Activated CD8-positive, alpha-beta memory T cell treated with anti-CD3 and anti-CD28 coated beads, Interleukin-2, amount 50 U/mL, for 48 hours (primary cell): Measurements from ENCODE around the gene CRYM.
"Not testable (repeated sequence)": the region's sequence is repeated elsewhere in the genome, so short reads cannot be mapped to it uniquely, and the experiment has no call there.

Experiments used
- DNase-seq: peaks from one replicate; pipeline ENCODE4 v3.0.0-alpha.2; 2020

The CRYM gene

DNA sequence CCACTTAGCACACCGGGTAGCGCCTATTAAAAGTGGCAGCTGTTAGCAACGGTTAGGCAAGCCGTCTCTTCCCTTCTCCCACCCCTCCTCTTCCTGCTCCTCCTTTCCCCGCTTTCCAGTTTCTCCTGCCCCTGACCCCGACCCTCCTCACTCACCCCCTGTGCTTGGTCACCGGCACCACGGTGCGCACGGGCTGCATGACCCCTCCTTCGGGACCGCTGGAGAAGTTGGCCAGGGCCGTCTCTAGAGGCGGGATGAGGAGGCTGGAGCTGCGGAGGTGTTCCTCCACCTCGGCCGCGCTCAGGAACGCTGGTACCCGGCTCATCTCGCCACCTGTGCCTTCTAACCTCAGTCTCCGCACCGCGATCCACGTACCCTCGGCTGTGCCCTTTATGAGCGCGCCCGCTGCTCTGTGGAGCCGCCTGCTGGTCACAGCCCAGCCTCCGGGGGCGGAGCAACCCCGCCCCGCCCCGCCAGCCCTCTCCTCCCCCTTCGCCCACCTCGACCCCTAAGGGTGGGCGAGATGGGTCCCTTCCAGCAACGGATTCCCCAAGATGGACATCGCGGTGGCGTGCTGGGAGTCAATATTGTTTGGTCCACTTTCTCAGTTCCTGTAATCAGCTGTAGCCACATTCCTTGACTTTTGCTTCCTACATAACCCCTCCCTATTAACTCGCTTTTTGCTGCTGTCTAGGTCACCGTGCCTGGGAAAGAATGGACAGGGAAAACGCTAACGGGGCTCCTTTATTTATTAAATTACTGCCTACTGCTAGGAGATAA, at the start of gene CRYM:
Gene CRYM (minus strand): TSS at position 364 of the 780 bp plus-strand sequence. CDS start 39 bp downstream, at position 325.
- DNase-seq, result peak; percentile 81

DNA sequence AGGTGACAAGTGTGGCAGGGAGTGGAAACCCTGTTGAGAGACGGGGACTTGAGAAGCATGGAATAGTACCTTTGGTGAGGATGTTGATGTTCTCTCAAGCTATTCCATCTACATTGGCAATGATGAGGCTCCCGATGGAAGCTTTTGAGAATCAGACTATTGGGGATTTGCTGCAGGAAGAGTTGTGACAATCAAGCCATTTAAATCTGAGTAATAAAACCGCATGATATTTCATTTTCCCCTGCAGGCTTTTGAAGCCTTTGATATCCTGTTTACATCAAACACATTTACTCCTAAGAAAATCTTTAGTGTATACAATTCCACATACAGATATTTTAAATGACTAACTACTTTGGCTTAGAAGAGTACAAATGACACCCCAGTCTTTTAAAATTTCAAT, 49.0 kb upstream of the CRYM start:
- no peak for DNase-seq

DNA sequence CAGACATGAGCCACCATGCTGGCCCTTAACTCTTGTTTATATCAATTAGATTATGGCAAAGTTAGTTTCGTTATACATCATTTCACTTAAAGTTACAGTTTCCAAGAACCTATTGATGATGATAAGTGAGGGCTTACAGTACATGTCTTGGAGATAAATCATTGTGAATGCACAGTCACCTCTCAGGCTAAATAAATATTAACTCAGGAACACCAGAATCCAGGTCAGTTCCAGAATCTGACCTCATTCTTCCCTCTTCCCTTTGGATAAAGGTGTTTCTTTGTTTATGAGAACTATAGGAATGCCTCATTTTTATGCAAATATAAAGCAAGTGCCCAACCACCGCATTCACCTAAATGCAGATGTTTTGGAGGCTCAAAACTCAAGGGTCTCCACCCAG, 48.4 kb upstream of the CRYM start:
- DNase-seq, result no peak

DNA sequence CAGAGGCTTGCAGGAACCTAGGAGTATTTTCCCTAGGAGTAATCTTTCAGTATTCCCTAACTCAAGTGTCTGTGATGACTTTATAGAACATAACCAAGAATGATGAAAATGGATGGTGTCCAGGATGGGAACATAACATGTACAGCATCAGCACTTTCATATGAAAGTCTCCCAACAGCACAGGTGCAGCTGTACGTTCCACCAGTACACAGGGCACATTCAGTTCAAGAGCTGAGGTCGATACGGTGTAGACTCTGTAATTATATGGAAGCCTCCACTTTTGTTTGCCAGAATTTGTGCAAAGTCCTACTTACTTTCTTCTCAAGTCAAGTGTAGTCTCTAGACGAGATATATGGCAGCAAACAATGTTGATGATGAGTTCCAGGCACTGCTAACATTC, 46.2 kb upstream of the CRYM start:
- no peak for DNase-seq

DNA sequence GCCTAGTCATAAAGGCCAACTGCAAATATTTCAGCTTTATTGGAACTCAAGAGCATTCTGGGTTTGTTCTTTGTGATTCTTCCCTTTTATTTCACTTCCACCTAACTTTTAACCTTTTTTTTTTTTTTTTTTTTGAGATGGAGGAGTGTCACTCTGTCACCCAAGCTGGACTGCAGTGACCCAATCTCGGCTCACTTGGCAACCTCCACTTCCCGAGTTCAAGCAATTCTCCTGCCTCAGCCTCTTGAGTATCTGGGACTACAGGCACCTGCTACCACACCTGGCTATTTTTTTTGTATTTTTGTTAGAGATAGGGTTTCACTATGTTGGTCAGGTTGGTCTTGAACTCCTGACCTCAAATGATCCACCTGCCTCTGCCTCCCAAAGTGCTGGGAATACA, 44.2 kb upstream of the CRYM start:
- DNase-seq, result not testable (repeated sequence)

GRCh38 chr16:21321736-21322135, 43.6 kb upstream of the CRYM start:
- DNase-seq, result no peak

DNA sequence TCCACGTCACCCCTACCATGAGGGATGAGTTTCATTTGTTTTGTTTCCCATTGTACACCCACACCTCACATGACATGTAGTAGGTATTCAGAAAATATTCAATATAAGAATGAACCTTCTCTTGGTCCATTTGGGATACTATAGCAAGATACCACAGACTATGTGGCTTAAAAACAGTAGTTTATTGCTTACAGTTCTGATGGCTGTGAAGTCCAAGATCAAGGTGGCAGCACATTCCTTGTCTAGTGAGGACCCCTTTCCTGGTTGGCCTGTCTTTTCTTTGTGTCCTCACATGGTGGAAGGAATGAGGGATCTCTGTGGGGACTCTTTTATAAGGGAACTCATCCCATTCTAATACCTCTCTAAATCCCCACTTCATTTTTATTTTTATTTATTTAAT, 36.2 kb upstream of the CRYM start:
- no peak for DNase-seq

- DNase-seq, result not testable (repeated sequence)
Observed at GRCh38 chr16:21312863-21313372, 34.8 kb upstream of the CRYM start.

DNA sequence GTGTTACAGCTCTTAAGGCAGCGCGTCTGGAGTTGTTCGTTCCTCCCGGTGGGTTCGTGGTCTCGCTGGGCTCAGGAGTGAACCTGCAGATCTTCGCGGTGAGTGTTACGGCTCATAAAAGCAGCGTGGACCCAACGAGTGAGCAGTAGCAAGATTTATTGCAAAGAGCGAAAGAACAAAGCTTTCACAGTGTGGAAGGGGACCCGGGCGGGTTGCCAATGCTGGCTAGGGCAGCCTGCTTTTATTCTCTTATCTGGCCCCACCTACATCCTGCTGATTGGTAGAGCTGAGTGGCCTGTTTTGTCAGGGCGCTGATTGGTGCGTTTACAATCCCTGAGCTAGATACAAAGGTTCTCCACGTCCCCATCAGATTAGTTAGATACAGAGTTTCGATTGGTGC, 34.0 kb upstream of the CRYM start:
- not testable (repeated sequence) for DNase-seq

DNA sequence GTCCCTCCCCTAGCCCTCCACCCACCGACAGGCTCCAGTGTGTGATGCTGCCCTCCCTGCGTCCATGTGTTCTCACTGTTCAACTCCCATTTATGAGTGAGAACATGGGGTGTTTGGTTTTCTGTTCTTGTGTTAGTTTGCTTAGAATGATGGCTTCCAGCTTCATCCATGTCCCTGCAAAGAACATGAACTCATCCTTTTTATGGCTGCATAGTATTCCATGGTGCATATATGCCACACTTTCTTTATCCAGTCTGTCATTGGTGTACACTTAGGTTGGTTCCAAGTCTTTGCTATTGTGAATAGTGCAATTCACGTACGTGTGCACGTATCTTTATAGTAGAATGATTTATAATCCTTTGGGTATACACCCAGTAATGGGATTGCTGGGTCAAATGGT, 28.6 kb upstream of the CRYM start:
- not testable (repeated sequence) for DNase-seq

DNA sequence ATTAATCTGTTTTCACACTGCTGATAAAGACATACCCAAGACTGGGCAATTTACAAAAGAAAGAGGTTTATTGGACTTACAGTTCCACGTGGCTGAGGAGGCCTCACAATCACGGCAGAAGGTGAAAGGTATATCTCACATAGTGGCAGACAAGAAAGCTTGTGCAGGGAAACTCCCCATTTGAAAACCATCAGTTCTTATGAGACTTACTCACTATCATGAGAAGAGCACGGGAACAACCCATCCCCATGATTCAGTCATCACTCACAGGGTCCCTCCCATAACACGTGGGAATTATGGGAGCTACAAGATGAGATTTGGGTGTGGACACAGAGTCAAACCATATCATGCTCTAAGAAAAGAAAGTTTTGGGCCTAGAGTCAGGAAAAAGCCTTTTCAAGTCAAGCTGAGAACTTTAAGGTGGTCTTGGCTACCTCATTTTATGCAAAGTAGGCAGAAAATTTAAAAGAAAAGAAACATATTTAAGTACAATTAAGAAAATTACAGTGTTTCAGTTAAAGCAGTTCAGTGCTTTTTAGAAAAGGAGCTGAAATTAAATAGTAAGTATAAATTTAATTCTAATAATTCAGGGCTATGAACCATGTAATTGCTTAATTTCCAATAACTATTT, 24.9 kb upstream of the CRYM start:
- DNase-seq, result no peak

DNA sequence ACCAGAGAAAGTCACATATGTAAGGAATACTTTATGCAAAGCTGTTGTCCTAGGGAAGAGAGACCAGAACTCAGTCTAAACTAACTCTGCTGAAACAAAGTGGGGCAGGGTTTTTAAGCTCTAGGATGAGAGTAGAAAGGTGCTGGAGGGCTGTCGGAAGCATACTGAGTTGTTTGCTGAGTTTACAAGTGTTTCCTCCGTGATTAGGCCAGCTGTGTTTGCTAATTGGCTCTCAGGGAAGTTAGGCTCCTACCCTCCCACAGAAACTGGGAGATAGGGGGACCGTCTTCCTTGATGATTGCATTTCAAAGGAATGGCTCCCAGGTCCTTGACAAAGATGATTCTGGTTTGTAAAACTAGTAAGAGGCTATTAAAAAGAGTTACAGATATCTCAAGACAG, 24.4 kb upstream of the CRYM start:
- no peak for DNase-seq

DNA sequence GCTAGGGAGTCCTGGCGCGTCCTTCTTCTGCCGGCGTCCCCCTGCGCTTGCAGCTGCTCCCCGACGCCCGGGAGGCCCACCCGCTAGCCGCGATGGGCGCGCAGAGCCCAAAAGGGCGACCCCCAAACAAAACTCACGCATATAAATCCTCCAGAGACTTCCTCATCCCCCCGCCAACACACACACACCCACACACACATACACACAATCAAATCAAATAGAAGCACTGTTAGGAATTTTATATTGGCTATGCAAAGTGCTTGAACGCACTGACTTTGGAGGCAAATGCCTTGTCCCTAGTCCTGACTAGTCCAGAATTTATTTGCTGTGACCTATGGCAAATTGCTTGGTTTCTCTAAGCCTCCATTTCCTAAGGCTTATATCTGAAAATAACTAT, 23.8 kb upstream of the CRYM start:
- DNase-seq, result no peak

DNA sequence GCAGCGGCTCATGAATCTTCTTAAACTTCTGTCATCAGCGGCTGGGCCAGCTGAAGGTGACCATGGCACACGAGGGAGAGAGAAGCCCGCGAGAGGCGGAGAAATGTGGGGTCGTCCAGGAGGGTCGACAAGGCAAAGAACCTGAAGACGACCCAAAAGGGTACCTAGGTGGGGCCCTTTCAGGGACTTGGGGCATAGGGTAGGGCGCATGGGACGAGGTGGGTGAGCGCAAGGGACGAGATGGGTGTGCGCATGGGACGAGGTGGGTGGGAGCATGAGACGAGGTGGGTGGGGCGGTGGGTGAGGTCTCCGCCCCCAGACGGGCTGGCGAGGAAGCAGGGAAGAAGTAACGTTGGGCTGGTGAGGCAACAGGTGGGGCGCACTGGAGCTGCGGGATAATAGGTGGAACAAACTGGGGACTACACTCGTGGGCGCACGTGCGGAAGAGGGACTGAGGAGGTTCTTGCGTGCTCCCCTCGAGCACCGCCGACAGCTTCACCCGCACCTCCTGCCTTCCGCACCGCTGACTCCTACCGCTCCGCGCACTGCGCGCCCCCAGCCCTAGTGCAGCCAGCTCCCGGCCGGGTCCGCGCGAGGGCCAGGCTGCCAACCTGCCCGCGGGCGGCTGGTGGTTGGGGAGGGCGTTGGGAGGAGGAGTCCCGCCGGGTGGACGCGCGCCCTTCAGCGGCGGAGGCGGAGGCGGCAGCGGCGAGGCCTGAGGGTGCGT, 23.2 kb upstream of the CRYM start:
- DNase-seq, result peak; percentile 74

- no peak for DNase-seq
Observed at GRCh38 chr16:21300309-21301167, 22.4 kb upstream of the CRYM start.

DNA sequence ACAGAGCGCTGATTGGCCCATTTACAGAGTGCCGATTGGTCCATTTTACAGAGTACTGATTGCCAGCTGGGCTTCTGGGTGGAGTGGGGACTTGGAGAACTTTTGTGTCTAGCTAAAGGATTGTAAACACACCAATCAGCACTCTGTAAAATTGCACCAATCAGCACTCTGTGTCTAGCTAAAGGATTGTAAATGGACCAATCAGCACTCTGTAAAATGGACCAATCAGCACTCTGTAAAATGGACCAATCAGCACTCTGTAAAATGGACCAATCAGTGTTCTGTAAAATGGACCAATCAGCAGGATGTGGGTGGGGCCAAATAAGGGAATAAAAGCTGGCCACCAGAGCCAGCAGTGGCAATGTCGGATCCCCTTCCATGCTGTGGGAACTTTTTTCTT, 11.7 kb upstream of the CRYM start:
- DNase-seq, result not testable (repeated sequence)

DNA sequence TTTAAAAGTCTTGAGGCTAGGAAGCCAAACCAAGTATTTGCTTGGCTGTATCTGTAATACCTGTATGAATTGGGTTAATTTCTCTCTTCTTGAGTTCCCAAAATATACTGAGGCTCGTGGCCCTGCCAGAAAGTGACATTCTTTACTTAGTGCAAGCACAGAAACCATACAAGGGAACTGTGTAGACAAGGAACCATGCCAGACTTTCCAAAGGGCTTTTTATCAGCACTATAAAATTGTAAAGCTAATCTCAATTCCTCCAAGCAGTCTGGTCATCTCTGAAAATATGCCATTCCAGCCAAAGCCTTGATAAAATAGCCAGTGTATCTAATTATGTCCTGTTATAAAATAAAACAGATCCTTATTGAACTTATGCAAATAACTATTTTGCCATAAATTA, 7.2 kb upstream of the CRYM start:
- no peak for DNase-seq

DNA sequence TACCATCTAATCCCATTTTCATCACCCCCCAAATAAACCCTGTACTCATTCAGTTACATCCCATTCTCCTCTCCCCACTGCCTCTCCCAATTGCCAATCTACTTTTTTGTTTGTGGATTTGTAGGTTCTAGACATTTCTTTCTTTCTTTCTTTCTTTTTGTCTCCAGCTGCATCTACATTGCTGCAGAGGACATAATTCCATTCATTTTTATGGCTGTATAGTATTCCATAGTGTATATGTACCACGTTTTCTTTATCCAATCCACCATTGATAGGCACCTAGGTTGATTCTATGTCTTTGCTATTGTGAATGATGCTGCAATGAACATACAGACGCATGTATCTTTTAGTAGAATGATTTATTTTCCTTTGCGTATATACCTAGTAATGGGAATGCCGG, 6.3 kb upstream of the CRYM start:
- no peak for DNase-seq

DNA sequence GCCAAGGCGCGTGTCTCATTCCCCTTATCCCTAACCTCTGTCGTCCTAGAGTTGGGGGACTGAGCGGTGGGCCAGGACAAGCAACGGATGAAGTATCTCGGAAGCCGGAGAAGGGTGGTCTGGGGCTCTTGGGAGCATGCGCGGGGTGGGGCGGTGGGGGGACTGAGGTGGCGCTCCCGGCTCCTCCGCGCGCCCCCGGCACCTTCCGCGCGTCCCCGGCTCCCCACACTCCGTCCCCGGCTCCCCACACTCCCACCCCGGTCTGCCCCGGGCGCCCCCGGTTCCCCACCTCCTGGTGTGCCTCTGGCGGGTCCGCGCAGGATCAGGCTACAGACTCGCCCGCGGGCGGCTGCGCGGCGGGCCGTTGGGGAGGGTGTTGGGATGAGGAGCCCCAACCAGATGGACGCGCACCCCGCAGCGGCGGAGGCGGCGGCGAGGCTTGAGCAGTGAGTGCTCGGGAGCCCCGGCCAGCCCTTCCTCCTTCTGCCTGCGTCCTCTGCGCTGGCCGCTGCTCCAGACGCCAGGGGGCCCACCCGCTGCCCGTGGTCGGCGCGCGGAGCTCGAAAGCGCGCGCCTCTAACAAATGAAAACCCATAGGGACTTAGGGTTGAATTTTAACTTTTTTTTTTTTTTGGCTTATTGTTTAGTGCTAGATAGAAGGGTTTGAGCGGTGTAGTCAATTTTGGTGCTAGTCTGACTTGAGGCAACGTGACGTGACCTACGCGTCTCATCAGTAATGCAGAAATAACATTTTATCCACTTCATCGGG, 5.6 kb upstream of the CRYM start:
- DNase-seq, result no peak

- DNase-seq, result no peak
Observed at GRCh38 chr16:21281698-21282389, 3.8 kb upstream of the CRYM start.

DNA sequence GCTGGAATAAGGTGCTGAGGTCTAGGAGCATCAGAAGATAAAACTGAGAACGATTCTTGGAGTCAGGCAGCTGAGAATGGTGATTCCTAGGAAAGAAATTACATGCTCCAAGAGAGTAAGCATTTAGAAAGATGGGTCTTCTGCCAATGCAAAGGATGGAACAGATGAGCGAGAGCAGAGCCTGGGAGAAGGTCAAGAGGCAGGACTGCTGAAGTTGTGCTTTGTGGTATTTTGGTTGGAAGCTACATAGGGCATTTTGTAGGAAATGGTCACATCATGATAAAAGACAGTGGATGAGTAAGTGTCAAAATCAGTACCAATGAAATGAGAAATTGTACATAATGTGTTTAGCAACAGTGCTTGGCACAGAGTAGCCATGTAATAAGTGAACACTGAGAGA, 1.4 kb upstream of the CRYM start:
- DNase-seq, result no peak
